ENCODE data around the gene FHL1.
"Not testable (repeated sequence)": the region's sequence is repeated elsewhere in the genome, so short reads cannot be mapped to it uniquely, and the experiment has no call there.

The FHL1 gene

DNA sequence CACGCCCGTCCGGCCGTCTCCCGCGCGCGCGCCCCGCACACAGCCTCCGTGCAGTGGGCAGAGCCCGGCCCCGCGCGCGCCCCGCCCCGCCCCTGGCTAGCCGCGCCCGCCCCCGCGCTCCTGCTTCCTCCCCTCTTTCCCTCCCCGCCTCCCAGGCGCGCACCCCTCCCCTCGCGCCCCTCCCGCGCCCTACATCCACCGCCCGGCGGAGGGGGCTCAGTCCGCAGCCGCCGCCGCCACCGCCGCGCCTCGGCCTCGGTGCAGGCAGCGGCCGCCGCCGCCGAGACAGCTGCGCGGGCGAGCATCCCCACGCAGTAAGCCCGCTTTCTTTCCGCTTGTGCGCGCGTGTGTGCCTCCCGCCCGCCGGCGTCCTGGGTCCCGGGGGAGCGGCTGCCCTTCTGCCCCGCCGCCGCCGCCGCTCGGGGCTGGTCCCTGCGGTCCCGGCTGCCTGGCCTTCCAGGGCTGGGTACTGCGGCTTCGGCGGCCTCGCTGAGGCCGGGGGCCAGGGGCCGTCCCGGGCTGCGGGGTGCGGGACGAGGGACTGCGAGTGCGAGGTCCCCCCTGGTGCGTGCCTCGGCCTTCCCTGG lies at the start of gene FHL1:
Gene FHL1 (plus strand): TSS at position 219 of the 587 bp plus-strand sequence.
- H3K36me3 Mint-ChIP-seq (ENCODE audit: low read depth) = no peaks in the 10 kb centered on the region

DNA sequence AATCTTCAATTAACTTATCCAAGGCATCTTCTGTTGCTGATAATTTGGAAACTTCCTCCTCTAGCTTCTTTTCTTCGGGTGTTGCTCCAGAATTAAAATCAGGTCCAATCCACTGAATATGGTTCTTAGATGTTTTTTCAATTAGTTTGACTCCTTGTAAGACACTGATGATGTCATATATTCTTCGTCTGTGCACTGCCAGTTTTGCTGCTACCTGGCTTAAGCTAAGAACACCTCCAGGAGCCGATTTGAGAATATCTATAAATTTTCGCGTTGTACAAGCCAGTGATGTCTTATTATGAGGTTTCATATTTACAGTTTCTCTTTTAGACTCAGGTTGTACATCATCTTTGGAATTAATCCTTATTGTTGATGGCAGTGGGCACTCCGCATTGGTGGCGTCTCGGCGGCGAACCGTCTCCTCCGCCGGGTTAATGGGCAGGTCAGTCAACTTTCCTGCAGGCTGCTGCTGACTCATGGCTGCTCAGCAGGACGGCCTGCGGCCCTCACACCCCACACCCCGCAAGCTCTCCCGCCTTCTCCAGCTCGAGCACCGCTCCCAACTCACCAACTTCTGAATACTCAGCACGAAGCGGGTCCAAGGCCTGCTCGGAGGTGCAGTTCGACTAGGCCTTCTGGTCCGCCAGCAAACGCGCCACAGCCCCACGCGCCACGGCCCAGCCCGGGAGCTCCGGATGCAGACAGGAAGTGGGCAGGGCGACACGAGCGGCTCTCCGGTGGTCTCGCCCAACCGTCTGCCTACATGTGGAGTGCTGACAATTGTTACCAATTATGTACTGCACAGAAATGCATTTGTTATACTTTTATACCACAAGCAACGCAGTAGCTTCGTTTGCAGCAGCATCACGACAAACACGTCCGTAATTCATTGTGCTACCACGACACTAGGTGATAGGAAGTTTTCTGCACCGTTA lies 49.2 kb upstream of the FHL1 start:
- Mint-ChIP-seq H3K27me3 (ENCODE audit: low read depth) (no peaks in the 10 kb centered on the region), H3K9me3 (no peaks in the 10 kb centered on the region), H3K4me1 (ENCODE audit: low read depth) (no peaks in the 10 kb centered on the region), H3K27ac (no peak overlapping the region), H3K4me3 (no peak overlapping the region), H3K36me3 (ENCODE audit: low read depth) (no peaks in the 10 kb centered on the region)

More for the DNA sequence above, at the start of gene FHL1:
- Mint-ChIP-seq H3K9me3 (no peaks in the 10 kb centered on the region), H3K4me3 (peak within 1 kb of the TSS; percentile 83), H3K27me3 (ENCODE audit: low read depth) (peaks cover 16% of the 10 kb centered on the region), H3K4me1 (ENCODE audit: low read depth) (peaks cover 9% of the 10 kb centered on the region), H3K27ac (peak within 1 kb of the TSS; percentile 36)

DNA sequence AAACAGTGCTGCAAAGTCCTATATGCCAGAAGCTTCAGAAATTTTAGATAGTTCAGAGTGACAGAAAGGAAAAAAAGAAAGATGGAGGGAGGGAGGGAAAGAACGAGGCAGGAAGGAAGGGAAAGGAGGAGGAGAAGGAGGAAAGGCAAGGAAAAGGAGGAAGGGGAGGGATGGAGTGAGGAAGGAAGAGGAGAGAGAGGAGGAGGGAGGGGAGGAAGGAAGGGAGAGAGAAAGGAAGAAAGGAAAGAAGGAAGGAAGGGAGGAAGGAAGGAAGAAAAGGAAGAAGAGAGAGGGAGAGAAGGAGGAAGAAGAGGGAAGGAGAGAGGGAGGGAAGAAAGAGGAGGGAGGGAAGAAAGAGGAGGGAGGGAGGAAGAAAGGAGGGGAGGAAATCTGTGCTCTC lies 42.4 kb upstream of the FHL1 start:
- Mint-ChIP-seq H3K27me3 (ENCODE audit: low read depth) (no peaks in the 10 kb centered on the region), H3K4me1 (ENCODE audit: low read depth) (no peaks in the 10 kb centered on the region), H3K27ac (no peak overlapping the region), H3K36me3 (ENCODE audit: low read depth) (no peaks in the 10 kb centered on the region), H3K4me3 (no peak overlapping the region), H3K9me3 (no peaks in the 10 kb centered on the region)

DNA sequence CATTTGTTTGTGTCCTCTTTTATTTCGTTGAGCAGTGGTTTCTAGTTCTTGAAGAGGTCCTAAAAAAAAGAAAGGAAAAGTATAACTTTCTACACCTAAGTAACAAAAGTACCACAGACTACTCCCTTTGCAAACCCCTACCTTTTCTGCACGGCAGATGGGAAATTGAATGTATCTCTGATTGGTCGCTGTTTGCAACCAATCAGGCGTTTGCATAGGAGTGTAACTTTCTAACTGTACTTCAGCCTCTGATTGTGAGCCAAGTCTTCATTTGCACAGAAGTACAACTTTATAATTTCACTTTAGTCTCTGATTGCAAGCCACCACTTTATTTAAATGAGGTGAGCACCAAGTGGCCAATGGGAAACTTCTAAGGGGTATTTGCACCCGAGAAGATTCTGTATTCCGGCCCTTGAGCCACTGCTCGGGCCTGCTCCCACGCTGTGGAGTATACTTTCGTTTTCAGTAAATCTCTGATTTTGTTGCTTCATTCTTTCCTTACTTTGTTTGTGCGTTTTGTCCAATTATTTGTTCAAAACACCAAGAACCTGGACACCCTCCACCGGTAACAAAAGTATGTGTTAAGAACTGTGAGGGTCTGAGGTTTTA lies 40.3 kb upstream of the FHL1 start:
- H3K4me3 Mint-ChIP-seq = no peak overlapping the region
- no peak overlapping the region for H3K27ac Mint-ChIP-seq
- H3K4me1 Mint-ChIP-seq (ENCODE audit: low read depth) = no peaks in the 10 kb centered on the region
- no peaks in the 10 kb centered on the region for H3K9me3 Mint-ChIP-seq
- H3K36me3 Mint-ChIP-seq (ENCODE audit: low read depth) = no peaks in the 10 kb centered on the region
- no peaks in the 10 kb centered on the region for H3K27me3 Mint-ChIP-seq (ENCODE audit: low read depth)

DNA sequence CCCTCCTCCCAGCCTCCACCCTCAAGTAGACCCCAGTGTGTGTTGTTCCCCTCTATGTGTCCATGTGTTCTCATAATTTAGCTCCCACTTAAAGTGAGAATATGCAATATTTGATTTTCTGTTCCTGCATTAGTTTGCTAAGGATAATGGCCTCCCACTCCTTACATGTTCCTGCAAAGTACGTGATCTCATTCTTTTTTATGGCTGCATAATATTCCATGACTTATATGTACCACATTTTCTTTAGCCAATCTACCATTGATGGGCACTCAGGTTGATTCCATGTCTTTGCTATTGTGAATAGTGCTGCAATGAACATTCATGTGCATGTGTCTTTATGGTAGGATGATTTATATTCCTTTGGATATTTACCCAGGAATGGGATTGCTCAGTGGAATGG lies 38.4 kb upstream of the FHL1 start:
- not testable (repeated sequence) for H3K4me3 Mint-ChIP-seq; H3K36me3 Mint-ChIP-seq (ENCODE audit: low read depth); H3K9me3 Mint-ChIP-seq

DNA sequence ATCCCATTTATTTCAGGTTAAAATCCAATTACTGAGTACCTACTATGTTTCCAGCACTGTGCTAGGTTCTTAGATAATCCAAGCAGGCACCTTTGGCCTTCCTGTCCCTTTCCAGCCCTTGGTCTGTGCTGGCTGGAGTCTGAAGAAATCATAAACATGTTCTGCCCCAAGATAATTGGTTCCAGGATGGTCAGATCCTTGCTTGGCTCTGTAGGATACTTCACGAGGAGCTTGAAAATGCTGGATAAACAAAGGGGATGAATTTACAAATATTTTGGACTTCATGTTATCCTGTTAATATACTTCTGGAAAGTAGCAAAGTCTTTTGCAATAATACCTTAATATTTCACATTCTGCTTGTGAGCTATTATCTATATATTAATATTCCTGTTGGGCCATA lies 35.0 kb upstream of the FHL1 start:
- Mint-ChIP-seq H3K4me1 (ENCODE audit: low read depth) (no peaks in the 10 kb centered on the region), H3K36me3 (ENCODE audit: low read depth) (no peaks in the 10 kb centered on the region), H3K27me3 (ENCODE audit: low read depth) (no peaks in the 10 kb centered on the region)

More for the DNA sequence above, 38.4 kb upstream of the FHL1 start:
- H3K4me1 Mint-ChIP-seq (ENCODE audit: low read depth); H3K27me3 Mint-ChIP-seq (ENCODE audit: low read depth); H3K27ac Mint-ChIP-seq: not testable (repeated sequence)

DNA sequence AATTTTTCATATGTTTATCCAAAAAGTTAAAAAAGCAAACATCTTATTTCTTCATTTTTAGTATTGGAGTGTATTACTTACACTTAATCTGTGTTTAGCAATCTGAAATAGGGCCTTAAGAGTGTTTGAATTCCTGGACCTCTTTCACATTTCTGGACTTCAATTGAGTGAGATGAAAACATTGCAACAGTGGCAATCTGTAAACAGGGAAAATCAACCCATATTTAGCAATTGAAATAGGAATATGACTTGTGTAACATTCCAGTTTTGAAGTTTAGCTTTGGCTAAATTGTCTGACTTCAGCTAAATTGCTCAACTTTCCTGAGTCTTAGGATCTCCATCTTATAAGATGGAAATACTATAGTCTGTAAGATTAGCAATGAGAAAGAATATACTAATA lies 34.6 kb upstream of the FHL1 start:
- no peaks in the 10 kb centered on the region for H3K36me3 Mint-ChIP-seq (ENCODE audit: low read depth)
- no peak overlapping the region for H3K4me3 Mint-ChIP-seq

More for the DNA sequence above, 35.0 kb upstream of the FHL1 start:
- Mint-ChIP-seq H3K27ac (no peak overlapping the region), H3K9me3 (no peaks in the 10 kb centered on the region), H3K4me3 (no peak overlapping the region)

DNA sequence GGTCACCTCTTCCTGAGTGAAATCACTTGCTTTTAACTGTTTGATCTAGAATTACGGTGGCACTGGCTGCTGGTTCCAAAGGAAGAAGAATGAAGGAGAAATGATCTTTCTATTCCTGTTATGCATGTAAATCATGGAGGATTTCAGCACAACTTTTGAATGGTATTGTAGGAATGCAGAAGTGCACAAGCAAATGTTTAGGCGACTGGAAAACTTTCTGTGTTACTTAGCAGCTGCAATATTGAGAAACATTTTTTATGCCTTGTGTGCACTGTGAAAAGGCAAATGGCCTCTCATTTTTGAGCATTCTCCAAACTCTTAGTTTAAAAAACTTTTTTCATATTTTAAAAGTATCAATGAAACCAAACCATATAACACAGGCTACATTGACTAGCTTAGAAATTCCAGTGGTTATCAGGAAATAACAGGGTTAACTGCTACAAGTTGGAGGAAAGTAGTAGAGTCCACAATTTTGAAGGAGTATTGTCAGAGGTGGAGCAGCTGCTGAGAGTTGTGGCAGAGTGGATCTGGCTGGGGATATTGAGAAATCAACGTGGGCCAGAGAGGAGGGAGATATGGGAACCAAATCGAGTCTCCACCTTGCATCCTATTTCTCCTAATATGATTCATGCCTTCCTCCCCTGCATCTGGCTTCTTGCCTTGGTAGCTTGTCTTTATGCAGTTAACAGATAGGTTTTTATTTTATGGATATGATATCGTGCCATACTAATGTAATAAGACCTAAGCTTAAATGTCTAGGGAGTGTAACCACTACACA lies 32.0 kb upstream of the FHL1 start:
- H3K27ac Mint-ChIP-seq = no peak overlapping the region
- H3K4me3 Mint-ChIP-seq = no peak overlapping the region
- H3K9me3 Mint-ChIP-seq = no peaks in the 10 kb centered on the region
- H3K27me3 Mint-ChIP-seq (ENCODE audit: low read depth) = no peaks in the 10 kb centered on the region
- no peaks in the 10 kb centered on the region for H3K36me3 Mint-ChIP-seq (ENCODE audit: low read depth)
- no peaks in the 10 kb centered on the region for H3K4me1 Mint-ChIP-seq (ENCODE audit: low read depth)

More for the DNA sequence above, 34.6 kb upstream of the FHL1 start:
- Mint-ChIP-seq H3K27me3 (ENCODE audit: low read depth) (no peaks in the 10 kb centered on the region), H3K27ac (no peak overlapping the region), H3K9me3 (no peaks in the 10 kb centered on the region), H3K4me1 (ENCODE audit: low read depth) (no peaks in the 10 kb centered on the region)

DNA sequence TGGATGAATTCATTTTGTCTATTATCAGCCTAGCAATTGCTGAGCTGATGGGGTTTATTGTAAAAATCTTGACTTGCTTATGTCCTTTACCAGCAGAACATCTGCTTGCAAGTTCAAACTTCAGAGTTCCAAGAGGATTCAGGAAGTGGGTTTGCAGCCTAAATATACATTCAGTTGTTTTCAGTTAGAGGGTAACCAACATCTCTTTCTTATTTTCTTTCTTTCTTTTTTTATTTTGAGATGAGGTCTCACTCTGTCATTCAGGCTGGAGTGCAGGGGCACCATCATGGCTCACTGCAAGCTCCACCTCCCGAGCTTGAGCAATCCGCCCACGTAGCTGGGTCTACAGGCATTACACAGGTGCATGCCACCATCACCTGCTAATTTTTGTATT lies 31.4 kb upstream of the FHL1 start:
- Mint-ChIP-seq H3K9me3 (no peaks in the 10 kb centered on the region), H3K4me3 (no peak overlapping the region), H3K36me3 (ENCODE audit: low read depth) (no peaks in the 10 kb centered on the region), H3K4me1 (ENCODE audit: low read depth) (no peaks in the 10 kb centered on the region), H3K27ac (no peak overlapping the region), H3K27me3 (ENCODE audit: low read depth) (no peaks in the 10 kb centered on the region)

DNA sequence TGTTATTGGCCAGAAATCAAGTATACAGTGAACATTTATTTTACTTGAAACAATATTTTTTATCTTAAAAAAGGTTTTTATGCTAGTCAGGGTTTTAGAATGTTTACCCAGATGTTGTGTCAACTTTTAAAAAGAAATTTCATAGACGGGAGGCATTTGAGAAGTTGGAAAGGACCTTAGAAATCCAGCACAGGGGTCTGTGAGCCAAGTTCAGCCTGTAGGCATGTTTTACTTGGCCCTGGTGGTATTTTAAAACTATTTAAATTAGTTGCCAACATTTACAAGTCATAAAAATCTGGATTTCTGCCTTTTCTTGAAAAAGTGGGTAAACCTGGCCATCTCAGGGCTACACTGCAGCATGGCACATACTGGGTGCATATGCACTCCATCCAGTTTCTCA lies 25.5 kb upstream of the FHL1 start:
- H3K27me3 Mint-ChIP-seq (ENCODE audit: low read depth) = no peaks in the 10 kb centered on the region

DNA sequence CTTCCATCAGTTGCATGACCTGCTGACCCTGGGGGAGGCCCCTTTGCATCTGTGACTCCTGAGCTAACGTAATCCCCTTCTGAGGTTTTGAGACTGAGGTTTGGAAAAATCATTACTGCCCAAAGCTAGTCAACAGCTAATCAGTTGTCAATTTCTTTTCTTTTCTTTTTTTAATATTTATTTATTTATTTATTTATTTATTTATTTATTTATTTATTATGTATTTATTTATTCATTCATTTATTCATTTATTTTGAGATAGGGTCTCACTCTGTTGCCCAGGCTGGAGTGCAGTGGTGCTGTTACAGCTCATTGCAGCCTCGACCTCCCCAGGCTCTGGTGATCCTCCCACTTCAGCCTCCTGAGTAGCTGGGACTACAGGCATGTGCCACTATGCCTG lies 25.1 kb upstream of the FHL1 start:
- no peaks in the 10 kb centered on the region for H3K4me1 Mint-ChIP-seq (ENCODE audit: low read depth)
- no peaks in the 10 kb centered on the region for H3K36me3 Mint-ChIP-seq (ENCODE audit: low read depth)
- no peak overlapping the region for H3K27ac Mint-ChIP-seq
- no peak overlapping the region for H3K4me3 Mint-ChIP-seq
- no peaks in the 10 kb centered on the region for H3K9me3 Mint-ChIP-seq
- H3K27me3 Mint-ChIP-seq (ENCODE audit: low read depth) = no peaks in the 10 kb centered on the region

More for the DNA sequence above, 25.5 kb upstream of the FHL1 start:
- Mint-ChIP-seq H3K4me1 (ENCODE audit: low read depth) (no peaks in the 10 kb centered on the region), H3K9me3 (no peaks in the 10 kb centered on the region), H3K4me3 (no peak overlapping the region), H3K36me3 (ENCODE audit: low read depth) (no peaks in the 10 kb centered on the region), H3K27ac (no peak overlapping the region)

DNA sequence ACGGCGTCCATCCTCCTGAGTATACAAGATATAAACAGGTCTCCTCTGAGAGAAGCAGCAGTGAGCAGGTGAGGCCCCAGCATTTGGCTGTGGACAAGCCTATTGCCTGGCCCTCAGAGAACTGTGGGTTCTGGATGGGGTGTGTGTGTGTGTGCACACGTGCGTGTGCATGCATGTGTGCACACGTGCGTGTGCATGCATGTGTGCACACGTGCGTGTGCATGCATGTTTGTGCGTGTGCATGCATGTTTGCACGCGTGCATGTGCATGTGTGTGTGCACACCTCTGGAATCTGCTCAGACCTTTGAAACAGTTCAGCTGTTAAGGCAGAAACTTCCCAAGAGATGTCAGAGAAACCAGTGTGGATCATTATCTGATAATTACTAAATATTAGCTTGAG lies 22.2 kb upstream of the FHL1 start:
- H3K4me3 Mint-ChIP-seq = no peak overlapping the region
- no peaks in the 10 kb centered on the region for H3K27me3 Mint-ChIP-seq (ENCODE audit: low read depth)
- no peaks in the 10 kb centered on the region for H3K36me3 Mint-ChIP-seq (ENCODE audit: low read depth)
- H3K4me1 Mint-ChIP-seq (ENCODE audit: low read depth) = no peaks in the 10 kb centered on the region
- no peaks in the 10 kb centered on the region for H3K9me3 Mint-ChIP-seq
- H3K27ac Mint-ChIP-seq = no peak overlapping the region

DNA sequence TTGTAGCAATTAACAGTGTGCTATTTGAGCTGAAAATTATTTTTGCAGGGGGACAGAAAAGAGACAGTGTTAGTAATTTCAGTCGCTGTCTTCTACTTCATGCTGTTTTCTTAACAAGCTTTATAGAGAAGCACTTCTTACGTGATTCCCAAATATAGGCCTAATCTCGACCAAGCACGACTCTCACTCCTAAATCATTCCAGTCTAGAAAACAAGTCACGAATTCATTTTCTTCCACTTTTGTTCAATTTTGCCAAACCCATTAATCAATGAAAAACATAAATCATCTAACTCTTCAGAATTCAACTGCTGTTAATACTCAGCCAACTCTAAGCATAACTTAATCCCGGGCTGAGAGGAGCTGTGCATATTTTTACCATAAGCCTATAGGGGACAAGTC lies 21.0 kb upstream of the FHL1 start:
- no peaks in the 10 kb centered on the region for H3K4me1 Mint-ChIP-seq (ENCODE audit: low read depth)
- no peak overlapping the region for H3K27ac Mint-ChIP-seq
- H3K9me3 Mint-ChIP-seq = peaks cover 2% of the 10 kb centered on the region
- no peaks in the 10 kb centered on the region for H3K36me3 Mint-ChIP-seq (ENCODE audit: low read depth)
- no peaks in the 10 kb centered on the region for H3K27me3 Mint-ChIP-seq (ENCODE audit: low read depth)
- no peak overlapping the region for H3K4me3 Mint-ChIP-seq

DNA sequence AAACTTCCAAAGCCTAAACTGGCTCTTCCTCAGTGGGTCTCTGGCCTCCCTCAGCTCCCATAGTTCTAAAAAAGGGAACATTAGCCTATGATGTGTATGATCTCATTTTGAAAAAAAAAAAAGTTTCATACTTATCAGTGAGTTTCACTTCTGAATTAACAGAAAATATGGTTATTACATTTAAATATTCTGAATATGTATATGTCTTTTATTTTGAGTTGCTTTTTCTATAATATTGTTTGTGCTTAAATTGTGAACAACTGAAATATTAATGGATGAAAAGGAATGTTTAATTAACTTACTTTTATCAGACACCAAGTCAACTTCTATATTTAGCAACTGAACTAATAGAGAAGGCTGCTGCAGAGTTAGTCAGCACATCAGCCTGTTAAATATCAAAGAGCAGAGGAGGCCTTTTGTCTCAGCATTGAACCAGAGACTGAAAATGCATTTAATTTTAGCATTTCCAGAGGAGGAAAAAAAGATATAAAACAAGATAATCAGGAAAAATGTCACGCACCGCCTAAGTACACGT lies 20.4 kb upstream of the FHL1 start:
- Mint-ChIP-seq H3K9me3 (peaks cover 4% of the 10 kb centered on the region), H3K36me3 (ENCODE audit: low read depth) (no peaks in the 10 kb centered on the region), H3K27ac (no peak overlapping the region), H3K4me1 (ENCODE audit: low read depth) (no peaks in the 10 kb centered on the region), H3K27me3 (ENCODE audit: low read depth) (no peaks in the 10 kb centered on the region), H3K4me3 (no peak overlapping the region)

Data from T-helper 1 cell treated with Interleukin-12 subunit alpha and Interleukin-12 subunit beta and Interleukin-4 antibody, amounts not matched to agents 30 μg/mL and 1 μg/mL, for 36 hours (primary cell).